K562 (cell line): ENCODE measurements around the gene DEDD. TPM values are rescaled to one million over a fixed set of nuclear protein-coding genes. Genes with fewer than 3 reads are reported as not detected.

ENCODE experiments used
- BRD4 ChIP-seq: fragments of 200-600 bp; sonication (generic); IDR thresholded peaks from 2 replicates; pipeline ENCODE4 v1.6.1; 2017; ENCODE audit warnings: inconsistent platforms
- CEBPB ChIP-seq: fragments of 450-650 bp; IDR thresholded peaks from 2 replicates; pipeline ENCODE4 v1.6.1; 2016; ENCODE audit warnings: missing genetic modification characterization, missing compliant biosample characterization
- CHCHD3 ChIP-seq: fragments of 250-450 bp; sonication (Bioruptor Pico); IDR thresholded peaks from 2 replicates; pipeline ENCODE4 v2.1.2; 2022; ENCODE audit warnings: mild to moderate bottlenecking
- CTBP1 ChIP-seq: fragments of 450-650 bp; IDR thresholded peaks from 2 replicates; pipeline ENCODE4 v1.6.1; 2016; ENCODE audit warnings: borderline replicate concordance
- EHMT2 ChIP-seq: fragments of 450-650 bp; IDR thresholded peaks from 2 replicates; pipeline ENCODE4 v1.6.1; 2018; ENCODE audit warnings: antibody characterized with exemption
- ELF1 ChIP-seq: fragments of 200-800 bp; sonication (Bioruptor generic); IDR thresholded peaks from 2 replicates; pipeline ENCODE4 v1.6.1; 2016; ENCODE audit warnings: missing genetic modification characterization, missing compliant biosample characterization
- EP300 ChIP-seq: IDR thresholded peaks from 2 replicates; pipeline ENCODE4 v1.6.1; 2012; ENCODE audit warnings: low read length, improper control_type of control experiment
- EP400 ChIP-seq: fragments of 450-650 bp; IDR thresholded peaks from 2 replicates; pipeline ENCODE4 v1.6.1; 2017; ENCODE audit warnings: antibody characterized with exemption, mild to moderate bottlenecking, moderate library complexity
- ESRRB ChIP-seq: fragments of 250-450 bp; sonication (Bioruptor Pico); IDR thresholded peaks from 2 replicates; pipeline ENCODE4 v1.5.0; 2020; ENCODE audit warnings: mild to moderate bottlenecking, moderate library complexity, borderline replicate concordance
- FOXK2 ChIP-seq, 2 experiments: fragments of 450-650 bp; IDR thresholded peaks in 1 of 2; conservative IDR thresholded peaks in 1 of 2; 2 replicates each; pipeline ENCODE4 v1.6.1; 2016; ENCODE audit warnings: low read depth in 2 of 2, mild to moderate bottlenecking in 1 of 2
- FOXM1 ChIP-seq, 2 experiments: fragments of 450-650 bp in 1 of 2; sonication (generic) in 1 of 2; formaldehyde crosslinking in 1 of 2; IDR thresholded peaks; 2 replicates each; pipeline versions ENCODE4 v1.6.1 to v1.9.0; 2017 to 2022; ENCODE audit warnings: low read depth in 2 of 2, mild to moderate bottlenecking in 2 of 2, missing genetic modification reagents in 1 of 2, moderate library complexity in 1 of 2
- FOXP1 ChIP-seq: sonication (generic); formaldehyde crosslinking; IDR thresholded peaks from 2 replicates; pipeline ENCODE4 v1.8.0; 2022; ENCODE audit warnings: mild to moderate bottlenecking, missing genetic modification reagents
- HDAC2 ChIP-seq: fragments of 450-650 bp; IDR thresholded peaks from 2 replicates; pipeline ENCODE4 v1.6.1; 2016; ENCODE audit warnings: mild to moderate bottlenecking
- KDM4B ChIP-seq, 2 experiments: fragments of 450-650 bp in 1 of 2; sonication (generic) in 1 of 2; IDR thresholded peaks; 2 replicates each; pipeline ENCODE4 v1.6.1; 2016 to 2017; ENCODE audit warnings: borderline replicate concordance in 2 of 2, antibody characterized with exemption in 1 of 2, low read depth in 1 of 2, mild to moderate bottlenecking in 1 of 2
- MED1 ChIP-seq: sonication (generic); formaldehyde crosslinking; IDR thresholded peaks from 2 replicates; pipeline ENCODE4 v1.8.1; 2023; ENCODE audit warnings: missing genetic modification reagents, borderline replicate concordance
- PHF20 ChIP-seq: fragments of 450-650 bp; IDR thresholded peaks from 2 replicates; pipeline ENCODE4 v1.6.1; 2018; ENCODE audit not compliant: partially characterized antibody
- RAD21 ChIP-seq, 2 experiments: fragments of 250-450 bp in 1 of 2; fragments of 450-650 bp in 1 of 2; sonication (Bioruptor Pico) in 1 of 2; formaldehyde crosslinking in 1 of 2; IDR thresholded peaks in 1 of 2; conservative IDR thresholded peaks in 1 of 2; 2 replicates each; pipeline versions ENCODE4 v1.4.0 to v1.8.0; 2020 to 2022; ENCODE audit warnings: mild to moderate bottlenecking in 2 of 2, moderate library complexity in 1 of 2
- SOX6 ChIP-seq: fragments of 450-650 bp; IDR thresholded peaks from 2 replicates; pipeline ENCODE4 v1.6.1; 2014; ENCODE audit warnings: mild to moderate bottlenecking
- XRCC5 ChIP-seq: fragments of 200-400 bp; formaldehyde crosslinking; IDR thresholded peaks from 2 replicates; pipeline ENCODE4 v1.6.1; 2017; ENCODE audit warnings: low read depth, mild to moderate bottlenecking, low read length
- ZC3H8 ChIP-seq: fragments of 450-650 bp; IDR thresholded peaks from 2 replicates; pipeline ENCODE4 v1.6.1; 2017
- ZNF133 ChIP-seq: fragments of 250-450 bp; sonication (Bioruptor Pico); IDR thresholded peaks from 2 replicates; pipeline ENCODE4 v1.4.0; 2020; ENCODE audit warnings: mild to moderate bottlenecking
- ZNF140 ChIP-seq: fragments of 250-450 bp; sonication (Bioruptor Pico); IDR thresholded peaks from 2 replicates; pipeline ENCODE4 v1.8.0; 2021; ENCODE audit warnings: moderate library complexity, mild to moderate bottlenecking, inconsistent platforms
- ZNF766 ChIP-seq: fragments of 200-800 bp; sonication (Bioruptor generic); conservative IDR thresholded peaks from 2 replicates; pipeline ENCODE4 v1.6.1; 2016; ENCODE audit warnings: missing genetic modification characterization, missing compliant biosample characterization
- polyA plus RNA-seq, 8 experiments: library from polyadenylated mRNA; depleted of rRNA in 4 of 8; stranded (reverse) in 5 of 8; unstranded in 3 of 8; fragments of >200 nt; fragmentation: Nextera tagmentation in 2 of 8; fragmentation: Illumina TruSeq in 1 of 8; extraction: Ambion mirVana in 2 of 8; extraction: Trizol in 1 of 8; gene quantifications; 2 replicates each; pipeline versions ENCODE4 v1.2.1 to v1.2.3, GENCODE V29; 2011 to 2014; ENCODE audit warnings: inconsistent platforms in 1 of 8, missing spikeins in 1 of 8
- total RNA-seq, 7 experiments: library from RNA; depleted of rRNA in 6 of 7; stranded (reverse); fragments of >200 nt in 6 of 7; fragmentation: Illumina TruSeq in 2 of 7; extraction: Trizol in 2 of 7; gene quantifications; 2 replicates each; pipeline versions ENCODE4 v1.2.1 to v1.2.3, GENCODE V29; 2011 to 2021; ENCODE audit warnings: low replicate concordance in 1 of 7
- TF ChIP-seq, protein P1 (sequence below): fragments of 450-650 bp; conservative IDR thresholded peaks from 2 replicates; pipeline ENCODE4 v1.6.1; 2016; ENCODE audit warnings: missing genetic modification characterization, low read depth, mild to moderate bottlenecking, control low read depth, missing compliant biosample characterization
- TF ChIP-seq, protein P2 (sequence below): fragments of 450-650 bp; IDR thresholded peaks from 2 replicates; pipeline ENCODE4 v1.6.1; 2016; ENCODE audit warnings: missing biosample characterization, missing genetic modification characterization
- TF ChIP-seq, protein P3 (sequence below): fragments of 450-650 bp; formaldehyde crosslinking; IDR thresholded peaks from 2 replicates; pipeline ENCODE4 v1.4.0; 2020; ENCODE audit warnings: mild to moderate bottlenecking, moderate library complexity

Gene DEDD
- total and polyA plus RNA-seq, 9 of the 15 experiments (the other 6 are each of a cell fraction or from before 2014, with no cell fraction given) = 11.6 to 41.0 (median 16.8) TPM

- peak; percentile 17 for TF ChIP-seq PHF20
- TF ChIP-seq EP400 = peak; percentile 86
- peak in 1 of 2 experiments; percentile 41; a peak in 1 of 4 replicates for TF ChIP-seq KDM4B (IDR thresholded peaks at IDR 0.05; ENCODE audit: borderline replicate concordance in 2 of 2, low read depth in 1 of 2)
- TF ChIP-seq CTBP1 = peak; percentile 96
- peak; percentile 93 for TF ChIP-seq FOXM1 (IDR thresholded peaks at IDR 0.05; ENCODE audit: low read depth)
- TF ChIP-seq FOXM1 (CRISPR knock-in tag; IDR thresholded peaks at IDR 0.05; ENCODE audit: low read depth) = no peak
- no peak for TF ChIP-seq ESRRB
- peak in 1 of 2 experiments; percentile 22; a peak in 2 of 4 replicates for TF ChIP-seq RAD21 (CRISPR knock-in tag; conservative IDR thresholded peaks at IDR 0.05 in 1 of 2, IDR thresholded peaks at IDR 0.05 in 1 of 2)
- TF ChIP-seq BRD4 = no peak; the same call in 1 of the 2 replicates
- TF ChIP-seq EHMT2 = peak; percentile 51; the same call in 1 of the 2 replicates
- TF ChIP-seq HDAC2 = peak; percentile 21; the same call in 1 of the 2 replicates
- TF ChIP-seq, protein P1, sequence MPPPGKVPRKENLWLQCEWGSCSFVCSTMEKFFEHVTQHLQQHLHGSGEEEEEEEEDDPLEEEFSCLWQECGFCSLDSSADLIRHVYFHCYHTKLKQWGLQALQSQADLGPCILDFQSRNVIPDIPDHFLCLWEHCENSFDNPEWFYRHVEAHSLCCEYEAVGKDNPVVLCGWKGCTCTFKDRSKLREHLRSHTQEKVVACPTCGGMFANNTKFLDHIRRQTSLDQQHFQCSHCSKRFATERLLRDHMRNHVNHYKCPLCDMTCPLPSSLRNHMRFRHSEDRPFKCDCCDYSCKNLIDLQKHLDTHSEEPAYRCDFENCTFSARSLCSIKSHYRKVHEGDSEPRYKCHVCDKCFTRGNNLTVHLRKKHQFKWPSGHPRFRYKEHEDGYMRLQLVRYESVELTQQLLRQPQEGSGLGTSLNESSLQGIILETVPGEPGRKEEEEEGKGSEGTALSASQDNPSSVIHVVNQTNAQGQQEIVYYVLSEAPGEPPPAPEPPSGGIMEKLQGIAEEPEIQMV (tag) = no peak
- TF ChIP-seq ZC3H8 = no peak
- peak; percentile 11; the same call in 1 of the 2 replicates for TF ChIP-seq XRCC5
- TF ChIP-seq ZNF766 = peak; percentile 86
- peak; percentile 98 for TF ChIP-seq EP300
- TF ChIP-seq ZNF140 (CRISPR knock-in tag) = no peak
- peak; percentile 32 to 41; a peak in 2 of 4 replicates for TF ChIP-seq FOXK2 (conservative IDR thresholded peaks at IDR 0.05 in 1 of 2, IDR thresholded peaks at IDR 0.05 in 1 of 2; ENCODE audit: low read depth in 2 of 2)
- peak; percentile 65 for TF ChIP-seq FOXP1 (CRISPR knock-in tag)
- no peak for TF ChIP-seq ELF1 (tag)
- peak; percentile 64 for TF ChIP-seq CEBPB (tag)
- no peak for TF ChIP-seq MED1 (CRISPR knock-in tag)
- TF ChIP-seq, protein P2, sequence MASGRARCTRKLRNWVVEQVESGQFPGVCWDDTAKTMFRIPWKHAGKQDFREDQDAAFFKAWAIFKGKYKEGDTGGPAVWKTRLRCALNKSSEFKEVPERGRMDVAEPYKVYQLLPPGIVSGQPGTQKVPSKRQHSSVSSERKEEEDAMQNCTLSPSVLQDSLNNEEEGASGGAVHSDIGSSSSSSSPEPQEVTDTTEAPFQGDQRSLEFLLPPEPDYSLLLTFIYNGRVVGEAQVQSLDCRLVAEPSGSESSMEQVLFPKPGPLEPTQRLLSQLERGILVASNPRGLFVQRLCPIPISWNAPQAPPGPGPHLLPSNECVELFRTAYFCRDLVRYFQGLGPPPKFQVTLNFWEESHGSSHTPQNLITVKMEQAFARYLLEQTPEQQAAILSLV = no peak
- peak; percentile 97 for TF ChIP-seq SOX6
- TF ChIP-seq ZNF133 = no peak
- TF ChIP-seq CHCHD3 (CRISPR knock-in tag) = no peak
- TF ChIP-seq, protein P3, sequence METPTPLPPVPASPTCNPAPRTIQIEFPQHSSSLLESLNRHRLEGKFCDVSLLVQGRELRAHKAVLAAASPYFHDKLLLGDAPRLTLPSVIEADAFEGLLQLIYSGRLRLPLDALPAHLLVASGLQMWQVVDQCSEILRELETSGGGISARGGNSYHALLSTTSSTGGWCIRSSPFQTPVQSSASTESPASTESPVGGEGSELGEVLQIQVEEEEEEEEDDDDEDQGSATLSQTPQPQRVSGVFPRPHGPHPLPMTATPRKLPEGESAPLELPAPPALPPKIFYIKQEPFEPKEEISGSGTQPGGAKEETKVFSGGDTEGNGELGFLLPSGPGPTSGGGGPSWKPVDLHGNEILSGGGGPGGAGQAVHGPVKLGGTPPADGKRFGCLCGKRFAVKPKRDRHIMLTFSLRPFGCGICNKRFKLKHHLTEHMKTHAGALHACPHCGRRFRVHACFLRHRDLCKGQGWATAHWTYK = peak; percentile 56
These were observed 33.5 kb upstream of the DEDD start, which contains the start of gene PPOX (continued) for GRCh38 chr1:161165742-161166668.
